ENCODE results near the gene ALDH9A1.

The ALDH9A1 gene

DNA sequence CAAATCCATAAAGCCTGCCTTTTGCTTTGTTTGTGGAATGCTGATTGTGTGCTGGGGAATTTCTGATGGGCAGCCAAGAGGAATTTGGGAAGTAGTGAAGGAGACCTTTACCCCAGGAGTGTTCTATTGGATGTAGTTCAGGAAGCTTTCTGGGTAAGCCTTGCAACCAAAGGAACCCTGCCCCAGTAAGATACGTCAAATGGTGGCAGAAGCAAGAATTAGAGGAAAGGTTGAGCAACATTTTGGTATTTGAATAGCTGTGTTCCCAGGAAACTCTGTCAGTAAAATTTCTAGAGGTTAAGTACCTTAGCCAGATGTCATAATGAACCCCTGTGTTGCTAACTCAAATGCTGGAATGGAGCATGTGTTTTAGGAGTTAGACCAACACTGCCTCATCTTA lies 60.9 kb downstream of the ALDH9A1 start:
- Histone ChIP-seq H3K27ac (ENCODE audit: low read depth, low read length) (peak overlapping the region; percentile 99), H3K9ac (ENCODE audit: low read length in 5 of 5) (peak overlapping the region; percentile 68 to 94 (median 83)), H3K27me3 (ENCODE audit: control insufficient read depth in 5 of 5, insufficient read depth in 4 of 5, low read length in 5 of 5) (no peaks in the 10 kb centered on the region), H3K36me3 (ENCODE audit: control insufficient read depth in 5 of 5, insufficient read depth in 5 of 5, low read length in 5 of 5) (peaks cover 5 to 10% (median 7%) of the 10 kb centered on the region in 5 donors), H3K9me3 (ENCODE audit: control insufficient read depth in 5 of 5, low read length in 5 of 5) (no peaks in the 10 kb centered on the region), H3K4me3 (ENCODE audit: low read depth in 1 of 5, low read length in 5 of 5) (peak overlapping the region in 2 of 5 donors; percentile 23 to 25), H3K4me1 (ENCODE audit: control insufficient read depth in 5 of 5, insufficient read depth in 5 of 5, low read length in 5 of 5) (peaks cover 12 to 99% (median 95%) of the 10 kb centered on the region in 5 donors)

DNA sequence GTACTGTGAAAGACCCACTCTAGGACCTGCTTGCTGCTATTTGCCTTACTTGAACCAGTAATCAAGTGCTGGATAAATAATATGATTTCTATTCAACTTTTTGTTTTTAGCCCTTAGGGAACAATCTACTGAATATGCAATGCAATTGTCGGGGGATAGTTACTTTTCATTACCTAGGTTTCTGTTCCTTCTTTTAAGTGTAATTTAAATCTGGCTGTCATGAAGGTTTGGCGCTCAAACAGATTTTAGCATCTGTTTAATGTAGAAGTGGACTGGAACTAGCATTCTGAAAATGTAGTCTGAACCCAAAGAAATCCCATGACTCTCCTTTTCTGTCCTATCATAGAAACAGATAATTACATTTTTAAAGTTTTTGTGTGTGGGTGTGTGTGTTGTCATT lies 62.5 kb downstream of the ALDH9A1 start:
- Histone ChIP-seq H3K9me3 (ENCODE audit: control insufficient read depth in 5 of 5, low read length in 5 of 5) (no peaks in the 10 kb centered on the region), H3K27me3 (ENCODE audit: control insufficient read depth in 5 of 5, insufficient read depth in 4 of 5, low read length in 5 of 5) (no peaks in the 10 kb centered on the region), H3K4me3 (ENCODE audit: low read depth in 1 of 5, low read length in 5 of 5) (no peak overlapping the region), H3K36me3 (ENCODE audit: control insufficient read depth in 5 of 5, insufficient read depth in 5 of 5, low read length in 5 of 5) (peaks cover 3 to 10% (median 7%) of the 10 kb centered on the region in 5 donors), H3K4me1 (ENCODE audit: control insufficient read depth in 5 of 5, insufficient read depth in 5 of 5, low read length in 5 of 5) (peaks cover 12 to 97% (median 85%) of the 10 kb centered on the region in 5 donors), H3K9ac (ENCODE audit: low read length in 5 of 5) (peak overlapping the region in 3 of 5 donors; percentile 32 to 92 (median 39)), H3K27ac (ENCODE audit: low read depth, low read length) (peak overlapping the region; percentile 99)

DNA sequence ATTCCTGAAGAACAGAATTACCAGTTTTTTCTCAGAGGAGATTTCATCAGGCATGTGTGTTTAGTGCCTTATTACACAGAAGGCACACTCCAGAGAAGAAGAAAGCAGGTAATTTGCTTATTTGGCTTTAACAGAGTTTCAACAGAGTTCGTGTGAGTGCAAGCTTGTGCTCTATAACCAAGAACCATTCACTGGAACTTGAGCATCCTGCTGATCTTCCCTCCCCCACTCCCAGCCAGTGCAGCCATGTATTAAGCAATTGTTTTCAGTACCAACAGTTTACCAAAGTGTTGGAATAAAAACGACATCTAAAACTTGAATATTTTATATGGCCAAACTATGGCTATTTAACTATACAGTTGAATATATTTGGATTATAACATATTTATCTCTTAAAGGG lies 63.0 kb downstream of the ALDH9A1 start:
- peaks cover 12 to 92% (median 80%) of the 10 kb centered on the region in 5 donors for H3K4me1 ChIP-seq (ENCODE audit: control insufficient read depth in 5 of 5, insufficient read depth in 5 of 5, low read length in 5 of 5)
- no peaks in the 10 kb centered on the region for H3K9me3 ChIP-seq (ENCODE audit: control insufficient read depth in 5 of 5, low read length in 5 of 5)
- peak overlapping the region in 3 of 5 donors; percentile 1 to 92 (median 32) for H3K9ac ChIP-seq (ENCODE audit: low read length in 5 of 5)
- H3K36me3 ChIP-seq (ENCODE audit: control insufficient read depth in 5 of 5, insufficient read depth in 5 of 5, low read length in 5 of 5): peaks cover 3 to 9% (median 4%) of the 10 kb centered on the region in 5 donors
- no peaks in the 10 kb centered on the region for H3K27me3 ChIP-seq (ENCODE audit: control insufficient read depth in 5 of 5, insufficient read depth in 4 of 5, low read length in 5 of 5)
- H3K4me3 ChIP-seq (ENCODE audit: low read depth in 1 of 5, low read length in 5 of 5): peak overlapping the region in 1 of 5 donors; percentile 4
- H3K27ac ChIP-seq (ENCODE audit: low read depth, low read length): peak overlapping the region; percentile 99

DNA sequence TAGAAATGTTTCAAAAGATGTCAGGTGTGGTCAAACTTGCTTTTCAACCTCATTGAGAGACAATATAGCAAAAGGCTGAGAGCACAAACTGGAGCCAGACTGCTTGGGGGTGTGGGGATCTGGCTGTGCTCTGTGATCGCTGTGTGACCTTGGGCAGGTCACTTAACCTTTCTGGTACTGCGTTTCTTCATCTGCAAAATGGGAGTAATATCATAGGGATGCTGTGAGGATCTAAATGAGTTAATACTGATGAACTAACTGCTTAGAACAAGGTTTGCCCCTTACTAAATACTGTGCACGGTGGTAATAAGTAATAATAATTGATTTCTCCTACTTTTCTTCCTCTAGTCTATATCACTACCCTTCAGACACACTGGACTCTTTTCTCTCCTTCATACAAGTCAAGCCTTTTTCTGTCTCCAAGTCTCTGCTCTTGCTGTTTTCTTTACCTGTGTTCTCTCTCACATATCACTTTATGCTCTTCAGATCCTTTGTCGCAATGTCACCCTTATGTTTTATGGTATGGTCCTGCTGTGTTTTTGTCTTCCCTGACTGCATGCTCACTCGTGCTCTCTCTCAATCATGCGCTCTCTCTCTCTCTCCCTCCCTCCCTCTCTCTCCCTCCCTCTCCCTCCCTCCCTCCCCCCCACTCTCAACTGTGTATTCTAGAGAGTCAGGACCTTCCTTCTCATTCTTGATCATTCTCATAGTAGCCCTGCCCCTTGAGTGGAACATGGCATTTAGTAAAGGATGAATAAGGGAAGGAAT lies 64.0 kb downstream of the ALDH9A1 start:
- Histone ChIP-seq H3K4me1 (ENCODE audit: control insufficient read depth in 5 of 5, insufficient read depth in 5 of 5, low read length in 5 of 5) (peaks cover 9 to 90% (median 80%) of the 10 kb centered on the region in 5 donors), H3K27ac (ENCODE audit: low read depth, low read length) (peak overlapping the region; percentile 99), H3K4me3 (ENCODE audit: low read depth in 1 of 5, low read length in 5 of 5) (peak overlapping the region in 3 of 5 donors; percentile 3 to 99 (median 42))

DNA sequence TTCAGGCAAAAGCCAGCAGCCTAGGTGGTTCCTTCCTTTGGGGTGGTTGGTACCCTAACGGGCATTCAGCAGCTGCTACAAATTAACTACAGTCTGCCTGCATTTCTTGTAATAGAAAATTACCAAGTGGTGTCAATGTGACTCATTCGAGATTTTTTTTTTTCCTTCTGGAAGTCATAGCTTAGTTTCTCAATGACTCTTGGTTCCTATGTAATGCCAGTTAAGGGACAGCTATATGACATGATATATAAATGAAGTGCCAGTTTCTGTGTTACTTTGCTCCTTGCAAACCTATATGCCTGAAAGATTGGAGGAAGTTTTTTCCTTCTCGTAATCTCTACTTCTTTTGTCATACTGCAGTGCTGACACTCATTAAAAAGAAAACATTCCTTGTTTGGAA lies 64.7 kb downstream of the ALDH9A1 start:
- peak overlapping the region; percentile 92 for H3K27ac ChIP-seq (ENCODE audit: low read depth, low read length)
- H3K9ac ChIP-seq (ENCODE audit: low read length in 5 of 5): peak overlapping the region in 3 of 5 donors; percentile 5 to 99 (median 71)
- peaks cover 9 to 82% (median 72%) of the 10 kb centered on the region in 5 donors for H3K4me1 ChIP-seq (ENCODE audit: control insufficient read depth in 5 of 5, insufficient read depth in 5 of 5, low read length in 5 of 5)
- no peaks in the 10 kb centered on the region for H3K9me3 ChIP-seq (ENCODE audit: control insufficient read depth in 5 of 5, low read length in 5 of 5)
- H3K4me3 ChIP-seq (ENCODE audit: low read depth in 1 of 5, low read length in 5 of 5): peak overlapping the region in 4 of 5 donors; percentile 89 to 99 (median 96)
- no peaks in the 10 kb centered on the region for H3K27me3 ChIP-seq (ENCODE audit: control insufficient read depth in 5 of 5, insufficient read depth in 4 of 5, low read length in 5 of 5)
- no peaks in the 10 kb centered on the region for H3K36me3 ChIP-seq (ENCODE audit: control insufficient read depth in 5 of 5, insufficient read depth in 5 of 5, low read length in 5 of 5)

More for the DNA sequence above, 64.0 kb downstream of the ALDH9A1 start:
- H3K36me3 ChIP-seq (ENCODE audit: control insufficient read depth in 5 of 5, insufficient read depth in 5 of 5, low read length in 5 of 5): peaks cover 0 to 4% (median 4%) of the 10 kb centered on the region in 5 donors
- no peaks in the 10 kb centered on the region for H3K9me3 ChIP-seq (ENCODE audit: control insufficient read depth in 5 of 5, low read length in 5 of 5)
- no peaks in the 10 kb centered on the region for H3K27me3 ChIP-seq (ENCODE audit: control insufficient read depth in 5 of 5, insufficient read depth in 4 of 5, low read length in 5 of 5)
- H3K9ac ChIP-seq (ENCODE audit: low read length in 5 of 5): peak overlapping the region in 4 of 5 donors; percentile 30 to 99 (median 64)

DNA sequence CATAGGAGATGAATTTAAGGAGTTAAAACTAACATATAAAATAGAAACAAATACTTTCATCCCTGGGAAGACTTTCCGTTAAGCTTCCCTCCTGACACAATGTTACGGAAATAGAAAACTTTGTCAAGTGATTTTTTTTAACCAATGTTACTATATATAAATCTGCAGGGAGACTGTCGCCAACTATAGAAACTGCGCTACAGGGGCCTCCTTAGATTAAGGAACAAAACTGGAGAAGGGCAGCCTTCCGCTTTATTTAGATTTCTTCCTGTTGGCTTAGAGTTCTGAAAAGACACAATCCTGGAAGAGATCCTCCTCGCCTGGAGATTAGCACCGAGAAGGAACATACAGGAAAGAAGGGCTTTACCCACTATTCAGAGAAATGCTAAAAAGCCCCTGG lies 65.9 kb downstream of the ALDH9A1 start:
- no peaks in the 10 kb centered on the region for H3K9me3 ChIP-seq (ENCODE audit: control insufficient read depth in 5 of 5, low read length in 5 of 5)
- peak overlapping the region; percentile 79 to 99 (median 96) for H3K9ac ChIP-seq (ENCODE audit: low read length in 5 of 5)
- H3K4me1 ChIP-seq (ENCODE audit: control insufficient read depth in 5 of 5, insufficient read depth in 5 of 5, low read length in 5 of 5): peaks cover 9 to 71% (median 61%) of the 10 kb centered on the region in 5 donors
- H3K27me3 ChIP-seq (ENCODE audit: control insufficient read depth in 5 of 5, insufficient read depth in 4 of 5, low read length in 5 of 5): no peaks in the 10 kb centered on the region
- peak overlapping the region; percentile 89 to 100 (median 98) for H3K4me3 ChIP-seq (ENCODE audit: low read depth in 1 of 5, low read length in 5 of 5)
- H3K27ac ChIP-seq (ENCODE audit: low read depth, low read length): peak overlapping the region; percentile 98
- no peaks in the 10 kb centered on the region for H3K36me3 ChIP-seq (ENCODE audit: control insufficient read depth in 5 of 5, insufficient read depth in 5 of 5, low read length in 5 of 5)

DNA sequence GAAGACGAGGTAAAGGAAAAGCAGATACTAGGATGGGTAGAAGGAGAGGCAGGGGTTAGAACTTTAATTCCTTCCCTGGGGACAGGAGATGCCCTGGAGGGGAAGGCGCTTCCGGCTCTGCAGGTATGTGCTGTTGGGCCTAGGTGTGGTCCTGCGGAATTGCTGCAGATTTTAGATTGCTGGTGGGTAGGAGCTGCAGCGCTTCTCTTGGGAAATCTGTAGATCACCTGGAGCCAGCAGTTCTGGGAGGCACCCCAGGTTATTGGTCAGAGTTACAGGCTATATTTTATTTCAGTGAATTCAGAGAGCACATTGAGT lies 66.3 kb downstream of the ALDH9A1 start:
- Histone ChIP-seq H3K4me1 (ENCODE audit: control insufficient read depth in 5 of 5, insufficient read depth in 5 of 5, low read length in 5 of 5) (peaks cover 9 to 67% (median 57%) of the 10 kb centered on the region in 5 donors), H3K9ac (ENCODE audit: low read length in 5 of 5) (peak overlapping the region; percentile 79 to 99 (median 96))

DNA sequence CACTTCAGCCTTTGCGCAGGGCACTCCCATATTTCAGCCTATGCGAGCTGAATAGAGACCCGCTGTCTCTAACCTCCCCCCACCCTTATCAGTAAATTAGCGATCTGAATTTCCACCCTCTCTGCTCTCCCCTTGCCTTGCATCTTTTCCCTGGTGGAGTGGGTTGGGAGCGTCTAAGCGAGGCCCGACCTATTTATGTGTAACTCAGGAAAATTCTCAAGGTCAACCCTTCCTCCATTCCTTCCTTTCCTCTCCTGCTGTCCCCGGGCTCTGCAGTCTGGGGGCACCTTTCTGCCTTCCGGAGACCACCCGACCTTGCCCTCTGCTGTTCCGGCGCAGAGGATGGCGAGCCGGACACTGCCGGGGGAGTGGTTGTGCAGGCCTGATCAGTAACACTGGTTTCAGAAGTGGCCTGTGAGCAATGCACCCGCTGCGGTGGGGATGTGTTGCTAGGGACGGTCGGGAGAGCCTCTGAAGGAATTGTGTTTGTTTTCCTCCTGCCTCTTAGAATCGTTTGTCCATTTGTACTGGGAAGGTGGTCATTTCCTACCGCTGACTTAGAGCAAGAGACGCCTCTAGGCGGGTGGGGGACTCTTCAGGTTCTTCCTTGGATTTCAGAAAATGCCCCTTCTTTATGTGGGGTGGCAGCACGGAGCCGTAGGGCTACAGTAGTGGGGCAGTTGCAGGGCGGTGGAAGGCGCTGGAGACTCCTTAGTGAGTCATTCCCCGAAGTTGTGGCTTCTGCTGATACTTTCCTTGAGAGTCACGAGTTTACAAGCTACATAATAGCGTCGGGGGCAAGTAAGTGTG lies 66.8 kb downstream of the ALDH9A1 start:
- Histone ChIP-seq H3K27ac (ENCODE audit: low read depth, low read length) (peak overlapping the region; percentile 98), H3K4me1 (ENCODE audit: control insufficient read depth in 5 of 5, insufficient read depth in 5 of 5, low read length in 5 of 5) (peaks cover 5 to 62% (median 52%) of the 10 kb centered on the region in 5 donors)

More for the DNA sequence above, 66.3 kb downstream of the ALDH9A1 start:
- Histone ChIP-seq H3K27me3 (ENCODE audit: control insufficient read depth in 5 of 5, insufficient read depth in 4 of 5, low read length in 5 of 5) (no peaks in the 10 kb centered on the region), H3K36me3 (ENCODE audit: control insufficient read depth in 5 of 5, insufficient read depth in 5 of 5, low read length in 5 of 5) (no peaks in the 10 kb centered on the region), H3K4me3 (ENCODE audit: low read depth in 1 of 5, low read length in 5 of 5) (peak overlapping the region; percentile 89 to 100 (median 98)), H3K9me3 (ENCODE audit: control insufficient read depth in 5 of 5, low read length in 5 of 5) (no peaks in the 10 kb centered on the region), H3K27ac (ENCODE audit: low read depth, low read length) (peak overlapping the region; percentile 98)

DNA sequence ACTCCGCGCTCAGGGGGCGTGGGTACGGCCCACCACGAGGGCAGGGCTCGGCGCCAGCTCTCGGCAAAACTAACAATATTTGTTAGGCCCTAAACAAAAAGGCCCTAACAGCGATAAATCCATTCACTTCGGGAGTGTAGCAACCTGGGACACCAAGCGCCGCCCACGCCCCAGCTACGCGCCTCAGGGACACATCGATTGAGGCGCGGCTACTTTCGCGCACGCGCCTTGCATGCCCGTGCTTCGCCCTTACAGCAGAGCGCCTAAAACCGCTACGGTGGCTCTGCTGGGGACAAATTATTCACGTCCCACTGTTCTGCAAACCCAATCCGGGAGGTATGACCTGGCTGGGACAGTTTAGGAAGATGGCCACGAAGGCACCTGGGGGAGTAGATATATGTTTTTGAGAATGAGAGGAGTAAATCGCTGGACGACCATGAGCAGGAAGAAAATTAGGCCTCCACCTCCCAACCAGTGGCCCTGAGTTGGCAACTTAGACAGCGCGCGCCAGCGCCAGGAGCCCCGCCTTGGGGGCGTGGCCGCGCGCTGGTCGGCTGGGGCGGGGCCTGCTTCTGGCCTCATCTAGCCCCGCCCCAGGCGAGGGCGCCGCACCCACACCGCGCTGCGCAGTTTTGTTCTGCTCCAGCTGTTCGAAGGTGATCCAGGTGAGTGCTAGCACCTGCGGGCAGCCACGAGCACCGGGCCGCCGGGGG lies 67.6 kb downstream of the ALDH9A1 start, which contains the start of gene MGST3:
Gene MGST3, plus strand, starts transcription at position 606 of the 713 bp plus-strand sequence. CDS start 18,614 bp downstream, outside the sequence.
- Histone ChIP-seq H3K27ac (ENCODE audit: low read depth, low read length) (peak within 1 kb of the TSS; percentile 98), H3K4me3 (ENCODE audit: low read depth in 1 of 5, low read length in 5 of 5) (peak within 1 kb of the TSS; percentile 89 to 100 (median 98)), H3K9me3 (ENCODE audit: control insufficient read depth in 5 of 5, low read length in 5 of 5) (no peaks in the 10 kb centered on the region), H3K27me3 (ENCODE audit: control insufficient read depth in 5 of 5, insufficient read depth in 4 of 5, low read length in 5 of 5) (no peaks in the 10 kb centered on the region), H3K9ac (ENCODE audit: low read length in 5 of 5) (peak within 1 kb of the TSS; percentile 79 to 99 (median 96)), H3K36me3 (ENCODE audit: control insufficient read depth in 5 of 5, insufficient read depth in 5 of 5, low read length in 5 of 5) (no peaks in the 10 kb centered on the region), H3K4me1 (ENCODE audit: control insufficient read depth in 5 of 5, insufficient read depth in 5 of 5, low read length in 5 of 5) (peaks cover 4 to 54% (median 44%) of the 10 kb centered on the region in 5 donors)

More for the DNA sequence above, 66.8 kb downstream of the ALDH9A1 start:
- peak overlapping the region; percentile 79 to 99 (median 96) for H3K9ac ChIP-seq (ENCODE audit: low read length in 5 of 5)
- no peaks in the 10 kb centered on the region for H3K9me3 ChIP-seq (ENCODE audit: control insufficient read depth in 5 of 5, low read length in 5 of 5)
- H3K36me3 ChIP-seq (ENCODE audit: control insufficient read depth in 5 of 5, insufficient read depth in 5 of 5, low read length in 5 of 5): no peaks in the 10 kb centered on the region
- peak overlapping the region; percentile 89 to 100 (median 98) for H3K4me3 ChIP-seq (ENCODE audit: low read depth in 1 of 5, low read length in 5 of 5)
- no peaks in the 10 kb centered on the region for H3K27me3 ChIP-seq (ENCODE audit: control insufficient read depth in 5 of 5, insufficient read depth in 4 of 5, low read length in 5 of 5)
